HEK293T (cell line): ENCODE results near the gene ZNF32.

ENCODE experiments used
- CTCF ChIA-PET: fragments of 350-600 bp; formaldehyde crosslinking; extraction: SDS; loops from one replicate; lab custom pipeline; 2021; ENCODE audit warnings: antibody characterized with exemption, inconsistent platforms; lab: Yijun Ruan, JAX
- POLR2A ChIA-PET: fragments of 350-600 bp; formaldehyde crosslinking; extraction: SDS; loops from one replicate; lab custom pipeline; 2020; ENCODE audit warnings: antibody characterized with exemption, inconsistent platforms; lab: Yijun Ruan, JAX
- DNase-seq: peaks from one replicate; pipeline ENCODE4 v3.0.0; 2012; ENCODE audit warnings: mixed read lengths; ENCODE audit errors: extremely low spot score
- ARNT ChIP-seq: fragments of 450-650 bp; IDR thresholded peaks from 2 replicates; pipeline ENCODE4 v1.6.1; 2017; ENCODE audit warnings: mild to moderate bottlenecking
- BHLHE40 ChIP-seq: fragments of 450-650 bp; IDR thresholded peaks from 2 replicates; pipeline ENCODE4 v1.6.1; 2016; ENCODE audit warnings: mild to moderate bottlenecking, moderate library complexity, borderline replicate concordance
- CTBP1 ChIP-seq: fragments of 450-650 bp; IDR thresholded peaks from 2 replicates; pipeline ENCODE4 v1.6.1; 2016; ENCODE audit warnings: borderline replicate concordance
- ELF4 ChIP-seq: fragments of 450-650 bp; IDR thresholded peaks from 2 replicates; pipeline ENCODE4 v1.6.1; 2017; ENCODE audit warnings: antibody characterized with exemption
- FOXA1 ChIP-seq: fragments of 450-650 bp; IDR thresholded peaks from 2 replicates; pipeline ENCODE4 v1.6.1; 2016; ENCODE audit warnings: mild to moderate bottlenecking
- FOXK2 ChIP-seq: fragments of 450-650 bp; IDR thresholded peaks from 2 replicates; pipeline ENCODE4 v1.6.1; 2016; ENCODE audit warnings: mild to moderate bottlenecking
- FOXM1 ChIP-seq: fragments of 450-650 bp; IDR thresholded peaks from 2 replicates; pipeline ENCODE4 v1.6.1; 2017; ENCODE audit warnings: mild to moderate bottlenecking, borderline replicate concordance
- HDGF ChIP-seq: fragments of 450-650 bp; IDR thresholded peaks from 2 replicates; pipeline ENCODE4 v1.6.1; 2017; ENCODE audit warnings: antibody characterized with exemption, borderline replicate concordance
- L3MBTL2 ChIP-seq: fragments of 450-650 bp; conservative IDR thresholded peaks from 2 replicates; pipeline ENCODE4 v1.6.1; 2016; ENCODE audit warnings: mild to moderate bottlenecking
- LEF1 ChIP-seq: fragments of 450-650 bp; IDR thresholded peaks from 2 replicates; pipeline ENCODE4 v1.6.1; 2017; ENCODE audit warnings: mild to moderate bottlenecking, borderline replicate concordance
- NFRKB ChIP-seq: fragments of 450-650 bp; IDR thresholded peaks from 2 replicates; pipeline ENCODE4 v1.6.1; 2016; ENCODE audit warnings: mild to moderate bottlenecking, moderate library complexity
- SP1 ChIP-seq: fragments of 450-650 bp; IDR thresholded peaks from 2 replicates; pipeline ENCODE4 v1.6.1; 2017
- SUZ12 ChIP-seq: fragments of 450-650 bp; IDR thresholded peaks from 2 replicates; pipeline ENCODE4 v1.6.1; 2016; ENCODE audit warnings: mild to moderate bottlenecking
- TARDBP ChIP-seq: fragments of 450-650 bp; IDR thresholded peaks from 2 replicates; pipeline ENCODE4 v1.6.1; 2016
- ZNF384 ChIP-seq: fragments of 450-650 bp; IDR thresholded peaks from 2 replicates; pipeline ENCODE4 v1.6.1; 2016
- TF ChIP-seq, protein P1 (sequence below): fragments of 450-650 bp; IDR thresholded peaks from 2 replicates; pipeline ENCODE4 v1.6.1; 2016

The ZNF32 gene

DNA sequence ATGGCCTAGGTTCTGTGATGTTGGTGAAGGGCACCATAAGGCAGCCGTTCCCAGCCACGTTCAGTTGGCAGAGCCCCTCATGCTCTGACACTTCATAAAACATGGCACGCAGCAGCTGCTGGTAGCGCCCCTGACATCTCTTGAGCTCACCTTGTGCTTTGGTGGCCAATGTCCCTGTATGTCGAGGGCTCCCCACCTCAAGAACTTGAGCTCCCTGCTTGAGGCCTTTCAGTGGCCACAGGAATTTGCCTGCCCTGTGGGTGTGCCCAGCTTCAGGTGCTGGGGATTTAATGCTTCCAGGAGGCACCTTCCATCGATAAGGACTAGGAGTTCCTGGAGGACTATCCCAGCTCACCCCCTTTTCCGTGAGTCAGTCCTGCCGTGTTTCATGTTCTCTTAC is 9.5 kb upstream of the ZNF32 start:
- POLR2A ChIA-PET = no interaction called here
- DNase-seq = no peak
- TF ChIP-seq HDGF (no peak), ARNT (no peak), L3MBTL2 (no peak), FOXK2 (no peak), FOXM1 (no peak), SUZ12 (no peak), SP1 (no peak), FOXA1 (no peak), LEF1 (no peak), NFRKB (no peak), ELF4 (no peak), CTBP1 (no peak)
- TF ChIP-seq, protein P1, sequence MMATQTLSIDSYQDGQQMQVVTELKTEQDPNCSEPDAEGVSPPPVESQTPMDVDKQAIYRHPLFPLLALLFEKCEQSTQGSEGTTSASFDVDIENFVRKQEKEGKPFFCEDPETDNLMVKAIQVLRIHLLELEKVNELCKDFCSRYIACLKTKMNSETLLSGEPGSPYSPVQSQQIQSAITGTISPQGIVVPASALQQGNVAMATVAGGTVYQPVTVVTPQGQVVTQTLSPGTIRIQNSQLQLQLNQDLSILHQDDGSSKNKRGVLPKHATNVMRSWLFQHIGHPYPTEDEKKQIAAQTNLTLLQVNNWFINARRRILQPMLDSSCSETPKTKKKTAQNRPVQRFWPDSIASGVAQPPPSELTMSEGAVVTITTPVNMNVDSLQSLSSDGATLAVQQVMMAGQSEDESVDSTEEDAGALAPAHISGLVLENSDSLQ = no peak
- CTCF ChIA-PET = no interaction called here

DNA sequence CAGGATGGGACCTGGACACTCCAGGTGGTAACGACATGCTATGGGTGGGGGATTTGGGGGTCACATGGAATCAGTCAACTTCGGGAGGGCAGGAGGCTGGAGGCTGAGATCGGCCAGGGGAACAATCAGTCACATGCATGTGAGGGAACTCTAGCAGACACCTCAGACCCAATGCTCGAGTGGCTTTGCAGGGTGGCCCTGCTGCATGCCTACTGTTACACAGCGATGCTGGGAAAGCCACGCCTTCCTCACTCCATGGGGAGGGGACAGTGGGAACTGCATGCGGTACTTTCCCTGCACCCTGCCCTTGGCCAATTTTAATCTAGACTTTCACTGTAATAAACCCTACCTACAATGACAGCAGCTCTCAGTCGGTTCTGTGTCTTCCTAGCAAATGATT is 6.6 kb upstream of the ZNF32 start:
- CTCF ChIA-PET = no interaction called here
- no peak for TF ChIP-seq FOXK2
- no peak for TF ChIP-seq SP1
- TF ChIP-seq NFRKB = no peak
- TF ChIP-seq, protein P1 = no peak
- no peak for TF ChIP-seq FOXM1
- no peak for TF ChIP-seq L3MBTL2
- no peak for TF ChIP-seq CTBP1
- no peak for DNase-seq
- POLR2A ChIA-PET = no interaction called here

DNA sequence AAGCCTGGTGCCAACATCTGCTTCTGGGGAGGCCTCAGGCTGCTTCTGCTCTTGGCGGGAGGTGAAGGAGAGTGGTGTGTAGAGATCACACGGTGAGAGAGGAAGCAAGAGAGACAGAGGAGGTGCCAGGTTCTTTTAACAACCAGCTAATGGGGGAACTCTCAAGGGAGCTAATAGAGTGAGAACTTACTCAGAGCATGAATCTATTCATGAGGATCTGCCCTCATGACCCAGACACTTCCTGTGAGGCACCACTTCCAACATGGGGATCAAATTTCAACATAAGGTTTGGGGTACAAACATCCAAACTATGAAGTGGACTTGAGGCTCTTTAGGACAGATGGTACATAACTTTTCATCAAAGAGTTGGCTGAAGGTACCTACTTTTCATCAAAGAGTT is 5.1 kb upstream of the ZNF32 start:
- TF ChIP-seq CTBP1 (no peak), FOXK2 (no peak), FOXM1 (no peak), HDGF (no peak), SP1 (no peak), BHLHE40 (no peak), L3MBTL2 (no peak)
- no peak for DNase-seq
- ChIA-PET CTCF (no interaction called here), POLR2A (no interaction called here)

DNA sequence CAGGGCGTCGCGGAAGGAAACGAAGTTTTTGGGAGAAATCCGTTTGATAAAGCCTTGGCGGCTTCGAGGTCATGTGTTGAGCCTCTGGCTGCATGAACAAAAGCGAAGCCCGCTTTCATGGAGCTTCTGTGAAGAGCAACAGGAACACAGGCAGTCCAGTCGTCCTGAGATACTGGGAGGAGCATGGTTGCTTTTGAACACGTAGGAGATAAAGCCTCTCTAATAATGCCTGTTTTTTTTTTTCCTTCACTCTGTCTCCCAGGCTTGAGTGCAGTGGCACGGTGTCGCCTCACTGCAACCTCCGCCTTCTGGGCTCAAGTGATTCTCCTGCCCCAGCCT is 473 bp upstream of the ZNF32 start:
- CTCF ChIA-PET = interaction anchor here (0.9 kb wide), 1 partner anchor 33 kb away, joined by 3 read pairs; no protein-coding TSS in a partner anchor
- no peak for DNase-seq
- POLR2A ChIA-PET = interaction anchor here (1.0 kb wide), 2 partner anchors 10 to 17 kb away, joined by 3 to 4 read pairs; no protein-coding TSS in a partner anchor
- TF ChIP-seq ARNT (no peak), FOXA1 (no peak), ELF4 (no peak), L3MBTL2 (peak; percentile 35)

DNA sequence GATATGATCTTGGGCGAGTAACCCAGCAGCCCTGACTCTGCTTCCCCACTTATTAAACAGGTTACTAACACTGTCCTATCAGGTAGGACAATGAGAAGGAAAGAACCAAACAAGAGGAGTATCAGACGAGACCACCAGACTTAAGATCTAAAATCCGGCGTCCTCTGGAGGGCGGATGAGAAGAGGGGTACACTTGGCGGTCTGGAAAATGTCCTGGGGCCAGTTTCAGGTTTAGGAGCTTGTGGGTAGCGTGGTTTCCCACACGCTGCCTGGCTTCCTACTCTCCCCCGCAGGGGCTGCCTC is 635 bp downstream of the ZNF32 start:
- TF ChIP-seq BHLHE40 (no peak), SUZ12 (no peak), L3MBTL2 (peak; percentile 50)
- ChIA-PET CTCF (no interaction called here), POLR2A (no interaction called here)
- no peak for DNase-seq

DNA sequence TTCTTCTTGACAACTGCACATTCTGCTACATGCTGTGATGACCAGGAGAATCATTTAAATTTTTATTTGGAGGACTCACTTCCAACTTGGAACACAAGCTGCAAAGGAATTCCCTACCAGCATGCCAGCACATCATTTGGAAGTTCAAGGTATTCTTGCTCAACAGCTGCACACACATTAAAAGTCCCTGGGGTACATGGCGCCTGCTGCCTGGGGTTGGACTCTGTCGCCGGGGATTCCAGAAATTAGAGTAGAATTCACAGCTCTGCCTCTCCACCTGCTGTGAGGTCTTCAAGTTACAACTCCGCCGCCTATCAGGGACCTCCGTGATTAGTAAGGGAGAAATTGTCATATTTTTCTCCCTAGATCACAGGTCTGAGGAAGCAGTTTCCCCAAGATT is 1.1 kb downstream of the ZNF32 start:
- POLR2A ChIA-PET = no interaction called here
- CTCF ChIA-PET = no interaction called here
- TF ChIP-seq L3MBTL2 (no peak), TARDBP (no peak), SUZ12 (no peak), NFRKB (no peak), BHLHE40 (no peak), HDGF (no peak), ARNT (no peak), CTBP1 (no peak), LEF1 (no peak)
- no peak for DNase-seq

DNA sequence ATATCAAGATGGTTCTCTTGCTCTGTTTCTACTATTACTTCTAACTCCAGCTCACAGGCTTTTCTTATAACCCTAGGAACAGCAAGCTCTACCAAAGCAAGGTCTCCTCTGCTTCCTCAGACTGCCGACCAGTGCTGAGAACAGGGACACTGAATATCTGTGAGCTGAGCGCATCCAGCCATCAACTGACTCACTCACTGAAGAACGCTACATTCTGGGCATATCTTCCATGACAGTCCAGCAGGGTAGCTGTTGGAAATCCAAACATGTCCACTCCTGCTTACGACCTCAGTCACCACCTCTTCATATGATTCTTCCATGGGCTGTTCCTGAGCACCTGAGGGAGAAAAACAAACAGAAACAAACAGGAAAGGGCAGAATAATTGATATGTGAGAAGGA is 2.8 kb downstream of the ZNF32 start:
- ChIA-PET CTCF (interaction anchor here (0.6 kb wide), 1 partner anchor 40 kb away, joined by 3 read pairs; no protein-coding TSS in a partner anchor), POLR2A (no interaction called here)
- TF ChIP-seq ARNT (no peak), ELF4 (no peak), LEF1 (no peak), ZNF384 (no peak), HDGF (no peak), CTBP1 (no peak), FOXK2 (no peak), SP1 (no peak), BHLHE40 (no peak), FOXA1 (no peak), FOXM1 (no peak), SUZ12 (no peak), TARDBP (no peak), L3MBTL2 (no peak), NFRKB (no peak)
- TF ChIP-seq, protein P1 = no peak
- DNase-seq = no peak
